ENCODE measurements around the gene LPCAT2.

GRCh38 chr16:55503726-55504550, 4.9 kb upstream of the LPCAT2 start:
- TF ChIP-seq CTCF (IDR thresholded peaks at IDR 0.05) (no peak), POLR2AphosphoS5 (IDR thresholded peaks at IDR 0.05) (no peak), EP300 (IDR thresholded peaks at IDR 0.05) (no peak), POLR2A (IDR thresholded peaks at IDR 0.05) (no peak)
